B cell (primary cell): ENCODE results near the gene CACYBP. TPM values are rescaled to one million over a fixed set of nuclear protein-coding genes. Genes with fewer than 3 reads are reported as not detected.

Experiments
- ATAC-seq: fragments of 200-7000 bp; cut with Tn5 transposase; one replicate; pipeline ENCODE4 v1.10.0; 2021; ENCODE audit warnings: low read depth, mild to moderate bottlenecking, moderate number of reproducible peaks, moderate library complexity
- CTCF ChIA-PET: fragments of 350-600 bp; sonication (Branson Sonifier 250); formaldehyde crosslinking; loops from one replicate; lab custom pipeline; 2021; ENCODE audit warnings: antibody characterized with exemption, inconsistent platforms; lab: Charles Lee
- POLR2A ChIA-PET: fragments of 350-600 bp; sonication (Branson Sonifier 250); formaldehyde crosslinking; loops from one replicate; lab custom pipeline; 2021; ENCODE audit warnings: antibody characterized with exemption; lab: Charles Lee
- DNase-seq: peaks from one replicate; pipeline ENCODE4 v3.0.0; 2013
- H2AFZ ChIP-seq: 2 replicates; pipeline ENCODE4 v1.6.1; 2012; ENCODE audit warnings: mild to moderate bottlenecking, low read depth, low read length; ENCODE audit not compliant: insufficient read depth, poor library complexity, severe bottlenecking
- H3K27ac ChIP-seq, 2 donors: 1 replicate in 1 of 2; 2 replicates in 1 of 2; pipeline ENCODE4 v1.5.1; 2012 to 2013; ENCODE audit warnings: low read length in 2 of 2, mild to moderate bottlenecking in 2 of 2, moderate library complexity in 1 of 2
- H3K27me3 ChIP-seq, 4 experiments: fragments of 200-600 bp in 1 of 4; sonication (generic) in 1 of 4; replicated peaks in 1 of 4; 1 replicate in 2 of 4; 2 replicates in 2 of 4; pipeline versions ENCODE4 v1.6.1 to v1.7.0; 2013 to 2016; ENCODE audit warnings: low read length in 3 of 4, mild to moderate bottlenecking in 2 of 4, mixed read lengths in 1 of 4, moderate library complexity in 1 of 4; ENCODE audit not compliant: insufficient read depth in 4 of 4, control insufficient read depth in 3 of 4; ENCODE audit errors: control extremely low read depth in 1 of 4
- H3K36me3 ChIP-seq, 2 experiments: replicated peaks in 1 of 2; 1 replicate in 1 of 2; 2 replicates in 1 of 2; pipeline versions ENCODE4 v1.6.1 to v1.7.1; 2013; ENCODE audit warnings: low read length in 1 of 2; ENCODE audit not compliant: insufficient read depth in 2 of 2, control insufficient read depth in 1 of 2; ENCODE audit errors: control extremely low read depth in 1 of 2, extremely low read depth in 1 of 2
- H3K4me1 ChIP-seq, 2 donors: fragments of 200-600 bp in 1 of 2; sonication (generic) in 1 of 2; 1 replicate in 1 of 2; 2 replicates in 1 of 2; pipeline versions ENCODE4 v1.5.1 to v1.6.1; 2013 to 2017; ENCODE audit warnings: low read length in 2 of 2; ENCODE audit not compliant: control insufficient read depth in 2 of 2, insufficient read depth in 2 of 2
- H3K4me2 ChIP-seq: replicated peaks from 2 replicates; pipeline ENCODE3; 2012; ENCODE audit warnings: mild to moderate bottlenecking, low read depth, low read length; ENCODE audit not compliant: poor library complexity, severe bottlenecking
- H3K4me3 ChIP-seq, 5 experiments: fragments of 200-600 bp in 1 of 5; sonication (generic) in 1 of 5; 1 replicate in 3 of 5; 2 replicates in 2 of 5; pipeline versions ENCODE4 v1.5.1 to v1.7.0; 2011 to 2016; ENCODE audit warnings: low read length in 4 of 5, mild to moderate bottlenecking in 4 of 5, low read depth in 2 of 5, control low read depth in 1 of 5, moderate library complexity in 1 of 5; ENCODE audit not compliant: insufficient read depth in 1 of 5; ENCODE audit errors: control extremely low read depth in 1 of 5, extremely low read depth in 1 of 5
- H3K79me2 ChIP-seq: fragments of 200-600 bp; sonication (generic); one replicate; pipeline ENCODE4 v1.6.0; 2016; ENCODE audit warnings: low read length; ENCODE audit not compliant: control insufficient read depth, insufficient read depth
- H3K9ac ChIP-seq: fragments of 200-600 bp; sonication (generic); 2 replicates; pipeline ENCODE4 v1.6.1; 2017; ENCODE audit warnings: mild to moderate bottlenecking, low read length, moderate library complexity
- H3K9me3 ChIP-seq, 3 donors: one replicate each; pipeline versions ENCODE4 v1.6.1 to v1.7.1; 2013; ENCODE audit warnings: low read length in 2 of 3; ENCODE audit not compliant: control insufficient read depth in 2 of 3, insufficient read depth in 1 of 3; ENCODE audit errors: control extremely low read depth in 1 of 3
- H4K20me1 ChIP-seq: 2 replicates; pipeline ENCODE4 v1.6.0; 2012; ENCODE audit warnings: mild to moderate bottlenecking, low read length; ENCODE audit not compliant: insufficient read depth, control insufficient read depth, poor library complexity, severe bottlenecking
- H3K27ac Mint-ChIP-seq: one replicate; pipeline ENCODE4 v1.8.0; 2021; ENCODE audit warnings: mixed read lengths
- H3K27me3 Mint-ChIP-seq: one replicate; pipeline ENCODE4 v1.8.0; 2021; ENCODE audit warnings: mixed read lengths
- H3K4me1 Mint-ChIP-seq: one replicate; pipeline ENCODE4 v1.8.0; 2021; ENCODE audit warnings: mixed read lengths
- H3K4me3 Mint-ChIP-seq: one replicate; pipeline ENCODE4 v1.8.0; 2021; ENCODE audit warnings: mixed read lengths
- H3K9me3 Mint-ChIP-seq: one replicate; pipeline ENCODE4 v1.8.0; 2022; ENCODE audit warnings: mixed read lengths; ENCODE audit not compliant: insufficient read depth
- EZH2 ChIP-seq: IDR thresholded peaks from 2 replicates; pipeline ENCODE4 v1.6.1; 2012; ENCODE audit warnings: borderline replicate concordance, low read depth, mild to moderate bottlenecking, moderate library complexity, low read length; ENCODE audit not compliant: insufficient read depth, poor library complexity, severe bottlenecking
- WGBS: methylation state at CpG from one replicate; pipeline ENCODE4 v1.1.5; 2013; ENCODE audit warnings: missing lambda C conversion rate; ENCODE audit not compliant: insufficient coverage; 5-methylcytosine and 5-hydroxymethylcytosine counted together
- intact Hi-C: fragments of 100-400 bp; cut with micrococcal nuclease; formaldehyde crosslinking; loops from one replicate; pipeline ENCODE4 v1.10.0; 2022
- polyA plus RNA-seq: library from polyadenylated mRNA; depleted of rRNA; stranded (reverse); fragments of >200 nt; gene quantifications from 2 replicates; pipeline ENCODE4 v1.2.3, GENCODE V29; 2012
- total RNA-seq, 2 donors: library from RNA; stranded (reverse); fragments of 120-200 nt in 1 of 2; gene quantifications; 1 replicate in 1 of 2; 2 replicates in 1 of 2; pipeline versions ENCODE4 v1.2.3 to v1.2.4, GENCODE V29; 2013 to 2022
- TF ChIP-seq, protein P1 (sequence below): fragments of 200-600 bp; IDR thresholded peaks from one replicate; pipeline ENCODE4 v1.8.0; 2022; ENCODE audit warnings: antibody characterized with exemption, mild to moderate bottlenecking

CACYBP gene
- total and polyA plus RNA-seq, 2 donors (not counting 1 experiment from before 2014, with no cell fraction given), result 16.2 to 71.1 TPM

DNA sequence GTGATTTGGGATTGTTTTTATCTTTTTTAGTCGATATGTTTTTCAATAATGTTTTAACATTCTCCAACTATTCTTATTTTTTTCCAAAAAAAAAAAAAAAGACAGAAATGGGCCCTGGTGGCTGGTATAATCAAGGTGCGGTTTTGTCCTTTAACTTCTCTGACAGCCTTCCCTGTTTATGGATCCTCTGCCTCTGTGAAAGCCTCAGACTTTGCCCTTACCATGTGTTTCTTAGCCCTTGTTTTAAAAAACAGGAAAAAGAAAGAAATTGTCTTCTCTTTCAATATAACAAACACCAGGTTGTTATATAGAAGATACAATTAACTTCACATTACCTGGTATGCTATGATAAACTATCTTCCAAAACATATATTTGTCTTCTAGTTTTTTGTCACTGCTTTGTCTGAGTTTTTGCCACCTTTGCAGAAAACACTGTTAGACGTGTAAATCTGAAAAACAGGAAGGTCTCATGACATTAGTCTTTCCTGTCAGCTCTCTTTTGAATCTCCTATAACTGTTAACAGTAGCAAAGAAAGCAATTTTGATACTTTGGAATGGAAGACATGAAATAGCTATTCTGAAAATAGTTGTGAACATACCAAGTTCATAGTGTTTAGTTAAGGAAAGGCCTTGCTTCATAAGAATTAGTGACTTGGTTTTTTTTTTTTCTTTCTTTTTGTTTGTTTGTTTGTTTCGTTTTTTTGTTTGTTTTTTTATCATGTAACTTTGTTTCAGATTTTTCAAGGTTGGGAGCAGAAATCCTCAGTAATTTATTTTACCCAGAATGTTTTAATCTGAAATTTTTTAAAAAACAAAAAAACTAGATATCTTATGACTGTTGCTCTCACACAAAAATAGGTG is 31.7 kb upstream of the CACYBP start:
- H3K4me3 ChIP-seq, result peak overlapping the region in 2 of 5 experiments; percentile 0 to 7
- POLR2A ChIA-PET, result interaction anchor here (0.7 to 1.5 kb wide), 6 partner anchors 11 to 1558 kb away, joined by 4 to 10 read pairs (median 6); partner anchors contain the start of gene CACYBP
- CTCF ChIA-PET, result interaction anchor here (0.8 to 1.4 kb wide), 6 partner anchors 9 to 197 kb away, joined by 3 to 10 read pairs (median 4); no protein-coding TSS in a partner anchor
- no peak for TF ChIP-seq EZH2
- TF ChIP-seq, protein P1, sequence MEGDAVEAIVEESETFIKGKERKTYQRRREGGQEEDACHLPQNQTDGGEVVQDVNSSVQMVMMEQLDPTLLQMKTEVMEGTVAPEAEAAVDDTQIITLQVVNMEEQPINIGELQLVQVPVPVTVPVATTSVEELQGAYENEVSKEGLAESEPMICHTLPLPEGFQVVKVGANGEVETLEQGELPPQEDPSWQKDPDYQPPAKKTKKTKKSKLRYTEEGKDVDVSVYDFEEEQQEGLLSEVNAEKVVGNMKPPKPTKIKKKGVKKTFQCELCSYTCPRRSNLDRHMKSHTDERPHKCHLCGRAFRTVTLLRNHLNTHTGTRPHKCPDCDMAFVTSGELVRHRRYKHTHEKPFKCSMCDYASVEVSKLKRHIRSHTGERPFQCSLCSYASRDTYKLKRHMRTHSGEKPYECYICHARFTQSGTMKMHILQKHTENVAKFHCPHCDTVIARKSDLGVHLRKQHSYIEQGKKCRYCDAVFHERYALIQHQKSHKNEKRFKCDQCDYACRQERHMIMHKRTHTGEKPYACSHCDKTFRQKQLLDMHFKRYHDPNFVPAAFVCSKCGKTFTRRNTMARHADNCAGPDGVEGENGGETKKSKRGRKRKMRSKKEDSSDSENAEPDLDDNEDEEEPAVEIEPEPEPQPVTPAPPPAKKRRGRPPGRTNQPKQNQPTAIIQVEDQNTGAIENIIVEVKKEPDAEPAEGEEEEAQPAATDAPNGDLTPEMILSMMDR, result no peak
- H3K9me3 ChIP-seq, result no peaks in the 10 kb centered on the region
- H3K27ac Mint-ChIP-seq, result peak overlapping the region; percentile 90
- peak overlapping the region; percentile 49 for H3K4me2 ChIP-seq
- H2AFZ ChIP-seq, result peak overlapping the region; percentile 41
- intact Hi-C loops, result loop anchor here (2.0 to 5.0 kb wide), 3 partner anchors 13 to 171 kb away; partner anchors contain the start of gene CACYBP
- no peaks in the 10 kb centered on the region for H3K27me3 ChIP-seq
- DNase-seq (no peak), ATAC-seq (no peak)
- no peaks in the 10 kb centered on the region for H3K27me3 Mint-ChIP-seq
- H3K27ac ChIP-seq, result peak overlapping the region; percentile 38 to 63
- WGBS, result no CpG with 5 or more reads among the region's 4 CpGs
- peak overlapping the region; percentile 16 for H3K9ac ChIP-seq
- no peaks in the 10 kb centered on the region for H3K9me3 Mint-ChIP-seq
- peaks cover 66% of the 10 kb centered on the region for H3K4me1 Mint-ChIP-seq
- peak overlapping the region; percentile 82 for H3K4me3 Mint-ChIP-seq
- no peaks in the 10 kb centered on the region for H4K20me1 ChIP-seq
- H3K36me3 ChIP-seq, result peaks cover 0 to 16% of the 10 kb centered on the region in 2 experiments
- H3K4me1 ChIP-seq, result peaks cover 47 to 58% of the 10 kb centered on the region in 2 donors
- no peaks in the 10 kb centered on the region for H3K79me2 ChIP-seq
